GM20000 (cell line): ENCODE measurements around the gene ALDH1A1.

ENCODE experiments used
- DNase-seq: peaks from one replicate; pipeline ENCODE4 v3.0.0; 2012; ENCODE audit warnings: low spot score
- CTCF ChIP-seq: IDR thresholded peaks from 2 replicates; pipeline ENCODE4 v1.5.1; 2012; ENCODE audit warnings: mild to moderate bottlenecking, control low read depth; ENCODE audit errors: extremely low read depth, missing control alignments

ALDH1A1 gene

GRCh38 chr9:72933730-72934665 is 18.9 kb downstream of the ALDH1A1 start:
- DNase-seq = no peak
- TF ChIP-seq CTCF = no peak

GRCh38 chr9:72932619-72933018 is 20.2 kb downstream of the ALDH1A1 start:
- TF ChIP-seq CTCF = no peak
- no peak for DNase-seq

DNA sequence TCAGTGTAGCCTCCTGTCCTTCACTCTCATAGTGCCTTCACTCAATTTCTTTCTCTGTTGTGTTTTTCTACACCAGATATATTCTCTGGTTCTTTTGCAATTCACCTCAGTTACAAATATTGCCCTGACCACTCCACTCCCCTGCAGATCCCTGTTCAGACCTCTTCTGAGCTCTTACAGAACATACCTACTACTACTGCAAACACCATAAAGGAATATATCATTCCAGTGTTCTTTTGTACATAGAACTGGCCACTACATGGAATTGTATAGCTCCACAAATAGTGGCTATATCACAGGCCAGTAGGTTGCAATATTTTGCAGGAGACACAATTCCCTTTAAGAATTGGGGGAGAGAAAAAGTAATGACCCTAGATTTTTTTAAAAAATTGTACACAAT is 21.0 kb downstream of the ALDH1A1 start:
- TF ChIP-seq CTCF = no peak
- no peak for DNase-seq

GRCh38 chr9:72931437-72931836 is 21.4 kb downstream of the ALDH1A1 start:
- no peak for TF ChIP-seq CTCF
- DNase-seq = no peak

DNA sequence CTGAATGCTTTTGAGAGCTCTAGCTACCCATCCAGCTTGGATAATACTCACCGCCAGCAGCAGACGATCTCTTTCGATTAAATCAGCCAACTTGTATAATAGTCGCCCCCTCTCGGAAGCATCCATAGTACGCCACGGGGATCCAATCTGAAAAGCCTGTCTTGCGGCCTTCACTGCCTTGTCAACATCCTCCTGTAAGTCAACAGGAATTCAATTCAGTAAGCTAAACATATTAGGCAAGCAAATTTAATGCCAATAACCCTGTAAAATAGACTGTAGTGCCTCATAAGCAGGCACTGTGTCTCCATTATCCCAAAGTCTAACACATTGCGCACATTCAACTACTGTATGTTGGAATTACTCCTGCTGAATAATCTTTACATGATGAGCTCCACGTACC is 22.0 kb downstream of the ALDH1A1 start:
- no peak for DNase-seq
- no peak for TF ChIP-seq CTCF

DNA sequence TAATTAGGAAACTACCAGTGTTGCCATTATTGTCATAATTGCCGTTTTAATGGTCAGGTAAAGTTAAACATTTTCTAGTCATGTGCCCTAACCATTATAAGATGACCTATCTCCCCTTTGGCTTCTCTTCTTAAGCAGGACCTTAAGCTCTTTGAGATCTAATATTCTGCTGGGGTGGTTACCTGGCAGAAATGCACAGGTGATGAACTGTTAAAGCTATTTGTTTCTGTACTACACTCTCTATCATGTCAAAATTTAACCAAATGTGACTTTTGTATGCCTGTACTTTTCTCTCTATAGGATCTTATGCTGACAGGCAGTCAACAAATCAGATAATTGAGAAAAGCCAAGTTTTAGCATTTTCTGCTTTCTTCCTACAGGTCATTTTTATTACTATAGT is 23.3 kb downstream of the ALDH1A1 start:
- TF ChIP-seq CTCF = no peak

DNA sequence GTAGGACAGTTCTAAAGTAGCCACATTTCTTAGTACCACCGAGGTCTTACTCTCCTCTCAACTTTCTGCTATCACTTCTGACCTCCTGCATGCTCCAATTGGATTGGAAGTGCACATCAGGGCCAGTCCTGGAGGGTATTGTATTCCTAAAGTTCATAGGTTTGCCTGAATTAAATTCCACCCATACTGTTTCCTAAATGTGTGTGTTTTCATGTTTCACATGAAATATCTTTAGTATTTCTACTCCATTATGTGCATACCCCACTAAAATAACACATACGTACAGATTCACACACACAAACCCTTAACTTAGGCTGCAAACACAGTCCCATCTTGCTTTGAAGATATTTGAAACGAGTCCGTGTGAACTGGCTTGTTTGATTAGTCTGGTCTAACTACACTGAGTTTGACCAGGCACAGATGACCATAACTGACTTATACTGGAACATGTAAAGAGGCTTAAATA is 24.8 kb downstream of the ALDH1A1 start:
- TF ChIP-seq CTCF = no peak
- no peak for DNase-seq

More for the DNA sequence above, 23.3 kb downstream of the ALDH1A1 start:
- no peak for DNase-seq
